ENCODE data around the gene C5AR2.
"Not testable (repeated sequence)": the region's sequence is repeated elsewhere in the genome, so short reads cannot be mapped to it uniquely, and the experiment has no call there.

The C5AR2 gene

DNA sequence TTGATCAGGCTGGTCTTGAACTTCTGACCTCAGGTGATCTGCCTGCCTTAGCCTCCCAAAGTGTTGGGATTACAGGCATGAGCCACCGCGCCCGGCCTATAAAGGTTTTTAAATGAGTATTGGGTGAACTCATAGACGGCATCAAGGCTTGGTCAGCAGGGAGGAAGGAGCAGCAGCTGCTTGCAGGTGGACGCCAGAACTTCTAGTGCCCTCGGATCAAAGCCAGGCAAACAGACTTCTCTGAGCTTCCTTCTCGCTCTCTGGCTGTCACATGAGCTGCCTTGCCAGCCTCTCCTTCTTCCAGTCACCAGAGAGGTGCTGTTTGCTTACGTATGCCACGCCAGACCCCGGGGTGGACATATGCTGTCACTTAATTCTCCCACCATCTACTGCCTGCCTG is 33.5 kb downstream of the C5AR2 start:
- not testable (repeated sequence) for DNase-seq

DNA sequence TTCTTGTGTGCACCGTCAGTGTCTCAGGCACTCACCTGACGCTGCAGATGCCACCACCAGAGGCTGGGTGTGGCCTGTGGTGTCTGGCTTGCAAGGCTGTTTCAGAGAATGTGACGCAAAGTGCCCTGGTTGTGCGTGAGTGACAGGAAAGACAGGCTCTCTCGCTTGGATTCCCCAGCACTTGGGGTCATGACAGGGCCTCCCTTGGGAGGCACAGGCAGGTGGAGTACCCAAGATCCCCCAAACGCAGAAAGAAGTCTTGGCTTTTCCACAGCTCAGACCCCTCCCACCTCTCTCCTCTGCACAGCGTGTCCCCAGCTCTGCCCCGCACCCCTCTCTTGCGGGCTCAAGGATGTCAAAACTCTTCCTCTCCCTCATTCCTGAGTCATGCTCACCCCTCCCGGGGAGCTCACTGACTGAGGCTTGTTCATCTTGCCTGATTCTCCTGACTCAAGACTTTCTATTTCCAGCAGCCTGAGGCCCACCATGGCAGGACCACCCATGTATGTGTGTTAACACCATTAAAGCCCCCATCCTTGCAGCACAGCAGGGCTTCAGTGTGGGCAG is 38.2 kb downstream of the C5AR2 start:
- no peak for DNase-seq

DNA sequence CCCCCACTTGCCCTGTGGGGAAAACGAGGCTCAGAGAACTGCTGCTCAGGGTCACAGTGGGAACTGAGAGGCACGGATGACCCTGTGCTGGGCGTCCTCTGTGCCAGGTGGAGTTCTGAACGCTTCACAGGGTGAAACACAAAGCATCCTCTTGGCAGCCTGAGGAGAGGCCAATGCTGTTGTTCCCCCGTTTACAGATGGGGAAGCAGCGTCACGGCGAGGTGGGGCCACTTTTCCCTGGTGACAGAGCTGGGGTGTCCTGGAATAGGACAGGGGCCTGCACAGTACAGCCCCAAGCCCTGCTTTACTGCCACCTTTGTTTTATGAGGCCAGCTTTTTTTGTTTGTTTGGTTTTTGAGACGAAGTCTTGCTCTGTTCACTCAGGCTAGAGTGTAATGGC is 39.3 kb downstream of the C5AR2 start:
- no peak for DNase-seq

DNA sequence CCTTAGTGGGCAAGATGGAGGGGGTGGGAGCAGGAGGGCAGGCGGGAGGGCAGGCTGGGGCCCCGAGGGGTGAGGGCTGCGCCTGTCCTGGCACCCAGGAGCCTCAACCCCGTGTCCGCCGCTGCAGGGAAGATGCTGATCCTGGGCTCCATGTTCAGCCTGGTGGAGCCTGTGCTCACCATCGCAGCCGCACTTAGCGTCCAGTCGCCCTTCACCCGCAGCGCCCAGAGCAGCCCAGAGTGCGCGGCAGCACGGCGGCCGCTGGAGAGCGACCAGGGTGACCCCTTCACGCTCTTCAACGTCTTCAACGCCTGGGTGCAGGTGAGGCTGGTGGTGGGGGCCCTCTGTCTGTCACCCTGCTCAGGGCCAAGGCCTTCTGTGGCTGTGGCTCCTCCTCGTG is 40.6 kb downstream of the C5AR2 start:
- no peak for DNase-seq

DNA sequence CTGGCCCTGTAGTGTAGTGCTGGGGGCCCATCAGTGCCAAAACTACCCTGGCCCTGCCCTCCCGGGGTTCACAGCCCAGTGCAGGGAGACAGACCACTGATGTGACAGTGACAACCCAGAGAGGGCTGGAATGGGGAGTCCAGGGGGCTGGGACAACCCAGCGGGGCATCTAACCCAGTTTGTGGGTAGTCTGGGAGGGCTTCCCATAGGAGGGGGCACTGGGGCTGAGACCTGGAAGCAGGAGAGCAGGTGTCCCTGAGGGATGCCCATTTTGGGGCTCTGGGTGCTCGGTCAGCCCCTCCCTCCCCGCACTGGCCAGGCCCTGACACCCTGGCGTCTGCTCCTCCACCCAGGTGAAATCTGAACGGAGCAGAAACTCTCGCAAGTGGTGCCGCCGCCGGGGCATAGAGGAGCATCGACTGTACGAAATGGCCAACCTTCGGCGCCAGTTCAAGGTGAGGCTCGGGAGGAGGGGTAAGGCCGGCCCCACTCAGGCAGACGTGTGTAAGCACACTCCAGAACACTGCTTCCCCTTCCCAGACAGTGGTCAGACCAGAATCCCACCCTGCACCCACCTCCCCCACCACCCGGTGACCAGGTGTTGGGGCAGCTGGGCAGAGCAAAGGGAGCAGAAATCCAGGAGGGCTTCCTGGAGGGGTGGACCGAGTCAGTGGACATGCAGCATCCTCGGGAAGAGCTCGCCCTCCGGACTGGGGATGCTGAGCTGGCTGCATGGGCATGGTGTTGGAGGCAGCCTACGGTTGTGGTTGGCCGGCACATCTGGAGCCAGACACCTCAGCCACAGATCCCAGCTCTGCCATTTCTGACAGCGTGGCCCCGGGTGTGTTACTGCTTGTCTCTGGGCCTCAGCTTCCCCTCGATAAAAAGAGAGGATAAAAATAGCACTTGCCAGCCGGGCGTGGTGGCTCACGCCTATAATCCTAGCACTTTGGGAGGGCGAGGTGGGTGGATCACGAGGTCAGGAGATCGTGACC is 41.6 kb downstream of the C5AR2 start:
- DNase-seq: no peak

DNA sequence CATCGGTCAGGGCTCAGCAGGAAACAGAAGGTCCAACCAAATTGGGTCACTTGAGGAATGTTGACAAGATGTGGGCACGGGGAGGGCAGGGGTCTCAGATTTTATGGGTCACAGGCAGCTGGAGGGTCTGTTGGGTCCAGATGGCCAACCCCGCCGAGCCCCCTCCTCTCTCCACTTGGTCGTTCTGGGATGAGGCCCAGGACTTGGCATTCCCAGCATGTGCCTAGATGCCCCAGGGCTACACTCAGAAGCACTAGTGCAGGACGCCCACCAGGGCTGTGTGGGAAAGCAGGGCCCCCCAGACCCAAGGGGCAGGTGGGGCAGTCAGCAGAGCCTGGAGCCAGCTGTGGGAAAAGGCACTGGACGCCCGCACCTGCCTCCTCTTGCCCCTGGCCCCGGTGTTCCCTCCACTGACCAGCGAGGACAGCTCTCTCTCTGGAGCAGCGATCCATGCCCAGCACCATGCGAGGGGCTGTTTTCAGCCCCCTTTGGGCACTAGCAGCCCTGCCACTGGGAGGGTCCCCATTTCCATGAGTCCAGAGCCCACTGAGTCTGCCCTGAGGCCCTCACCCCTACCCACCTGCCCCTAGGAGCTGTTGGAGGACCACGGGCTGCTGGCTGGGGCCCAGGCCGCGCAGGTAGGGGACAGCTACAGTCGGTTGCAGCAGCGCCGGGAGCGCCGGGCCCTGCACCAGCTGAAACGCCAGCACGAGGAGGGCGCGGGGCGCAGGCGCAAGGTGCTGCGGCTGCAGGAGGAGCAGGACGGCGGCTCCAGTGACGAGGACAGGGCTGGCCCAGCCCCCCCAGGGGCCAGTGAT is 43.1 kb downstream of the C5AR2 start:
- DNase-seq: no peak

DNA sequence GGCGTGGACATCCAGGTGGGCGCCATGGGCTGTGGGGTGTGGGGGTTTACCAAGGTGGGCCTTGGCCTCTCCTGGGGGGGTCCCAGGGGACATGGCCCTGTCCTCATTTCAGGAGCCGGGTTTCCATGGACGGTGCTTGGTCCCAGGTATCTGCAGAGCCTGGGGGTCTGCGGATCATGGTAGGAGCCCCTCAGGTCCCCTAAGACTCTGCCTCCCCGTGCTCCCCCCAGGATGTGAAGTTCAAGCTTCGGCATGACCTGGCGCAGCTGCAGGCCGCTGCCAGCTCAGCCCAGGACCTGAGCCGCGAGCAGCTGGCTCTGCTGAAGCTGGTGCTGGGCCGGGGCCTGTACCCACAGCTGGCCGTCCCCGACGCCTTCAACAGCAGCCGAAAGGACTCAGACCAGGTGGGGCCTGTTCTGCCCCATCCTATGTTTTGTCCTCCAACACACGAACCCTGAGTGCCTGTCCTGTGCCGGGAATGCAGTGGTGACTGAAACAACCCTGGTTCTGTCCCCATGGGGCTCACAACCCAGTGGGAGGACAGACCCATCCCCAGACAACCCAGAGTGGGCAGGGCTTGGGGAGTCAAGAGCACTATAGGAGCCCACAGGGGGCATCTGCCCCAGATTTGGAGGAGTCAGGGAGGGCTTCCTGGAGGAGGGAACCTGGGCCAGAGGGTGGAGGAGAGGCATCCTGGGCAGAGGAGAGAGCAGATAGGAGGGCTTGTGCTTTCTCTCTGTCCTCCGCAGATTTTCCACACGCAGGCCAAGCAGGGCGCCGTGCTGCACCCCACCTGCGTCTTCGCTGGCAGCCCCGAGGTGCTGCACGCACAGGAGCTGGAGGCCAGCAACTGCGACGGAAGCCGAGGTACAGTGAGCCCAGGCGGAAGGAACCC is 44.0 kb downstream of the C5AR2 start:
- no peak for DNase-seq

DNA sequence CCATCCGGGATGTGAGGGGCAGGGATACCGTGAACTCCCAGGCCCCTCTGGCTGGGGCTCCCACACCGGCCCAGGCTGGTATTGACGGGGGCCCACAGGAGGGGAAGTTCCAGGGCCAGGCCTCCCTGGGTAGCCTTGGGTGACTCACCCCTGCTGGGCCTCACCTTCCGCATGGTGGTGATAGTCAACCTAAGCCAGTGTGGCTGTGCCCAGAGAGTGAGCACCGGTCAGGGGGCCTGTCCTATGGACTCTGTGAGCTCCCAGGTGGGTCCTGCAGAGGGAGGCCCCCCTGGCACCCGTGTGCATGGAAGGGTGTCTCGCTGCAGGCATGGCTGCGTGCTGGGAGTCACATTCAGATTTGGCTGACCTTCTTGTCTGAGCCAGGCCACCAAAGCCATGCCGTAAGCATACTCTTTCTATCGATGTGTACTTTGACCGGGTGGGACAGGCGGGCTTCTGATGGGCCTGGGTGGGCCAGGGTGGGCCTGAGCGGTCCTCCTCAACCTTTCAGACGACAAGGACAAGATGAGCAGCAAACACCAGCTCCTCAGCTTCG is 44.7 kb downstream of the C5AR2 start:
- no peak for DNase-seq

DNA sequence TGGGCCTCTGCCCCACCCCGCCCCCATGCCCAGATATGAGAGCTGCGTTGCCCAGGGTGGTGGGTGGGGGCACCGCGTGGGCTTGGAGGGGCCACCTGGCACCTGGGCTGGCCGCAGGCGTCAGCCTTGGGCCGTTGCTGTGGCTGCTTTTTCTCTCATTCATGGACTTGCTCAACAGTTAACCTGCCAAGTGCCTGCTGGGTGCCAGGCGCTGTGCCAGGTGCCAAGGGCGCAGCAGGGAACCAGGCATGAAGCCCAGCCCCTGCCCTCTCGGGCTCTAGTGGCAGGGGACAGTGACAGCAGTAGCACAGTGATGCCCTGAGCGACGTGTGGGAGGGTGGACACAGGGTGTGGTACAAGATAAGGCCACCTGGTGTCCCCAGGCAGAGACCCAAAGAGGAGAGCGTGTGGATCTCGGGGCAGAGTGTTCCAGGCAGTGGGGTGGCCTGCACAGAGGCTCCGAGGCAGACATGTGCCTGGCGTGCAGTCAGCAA is 45.3 kb downstream of the C5AR2 start:
- no peak for DNase-seq

DNA sequence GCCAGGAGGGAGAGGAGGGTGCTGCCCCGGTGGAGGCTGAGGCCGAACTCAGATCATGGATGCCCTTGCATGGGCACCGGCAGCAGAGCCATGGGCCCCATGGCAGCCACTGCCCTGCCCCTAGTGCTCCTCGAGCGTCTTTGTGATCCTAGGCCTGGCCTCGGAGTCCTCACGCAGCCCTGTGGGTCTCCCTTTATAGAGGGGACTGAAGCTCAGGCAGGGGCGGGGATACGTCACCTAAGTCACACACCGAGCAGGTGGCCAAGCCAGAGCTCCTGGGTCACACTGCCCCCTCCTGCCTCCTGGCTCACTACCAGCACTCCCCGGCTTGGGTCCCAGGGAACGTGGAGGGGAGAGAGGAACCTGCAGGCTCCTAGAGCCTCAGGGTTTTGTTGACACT is 45.8 kb downstream of the C5AR2 start:
- DNase-seq: no peak

DNA sequence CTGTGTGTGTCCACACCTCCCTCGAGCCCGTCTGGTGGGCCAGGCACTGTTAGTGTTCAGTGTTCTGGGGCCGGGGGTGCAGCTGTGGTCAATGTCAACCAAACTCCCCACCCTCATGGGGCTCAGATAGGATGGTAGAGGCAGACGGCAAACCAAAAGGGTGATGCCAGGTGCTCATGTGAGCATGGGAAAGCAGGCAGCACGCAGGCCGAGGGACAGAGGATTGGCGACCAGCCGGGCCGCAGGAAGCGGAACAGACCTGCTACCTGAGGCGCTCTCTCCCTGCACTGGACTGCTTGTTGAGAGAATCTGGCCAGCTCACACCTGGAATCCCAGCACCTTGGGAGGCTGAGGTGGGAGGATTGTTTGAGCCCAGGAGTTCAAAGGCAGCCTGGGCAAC is 46.3 kb downstream of the C5AR2 start:
- no peak for DNase-seq

DNA sequence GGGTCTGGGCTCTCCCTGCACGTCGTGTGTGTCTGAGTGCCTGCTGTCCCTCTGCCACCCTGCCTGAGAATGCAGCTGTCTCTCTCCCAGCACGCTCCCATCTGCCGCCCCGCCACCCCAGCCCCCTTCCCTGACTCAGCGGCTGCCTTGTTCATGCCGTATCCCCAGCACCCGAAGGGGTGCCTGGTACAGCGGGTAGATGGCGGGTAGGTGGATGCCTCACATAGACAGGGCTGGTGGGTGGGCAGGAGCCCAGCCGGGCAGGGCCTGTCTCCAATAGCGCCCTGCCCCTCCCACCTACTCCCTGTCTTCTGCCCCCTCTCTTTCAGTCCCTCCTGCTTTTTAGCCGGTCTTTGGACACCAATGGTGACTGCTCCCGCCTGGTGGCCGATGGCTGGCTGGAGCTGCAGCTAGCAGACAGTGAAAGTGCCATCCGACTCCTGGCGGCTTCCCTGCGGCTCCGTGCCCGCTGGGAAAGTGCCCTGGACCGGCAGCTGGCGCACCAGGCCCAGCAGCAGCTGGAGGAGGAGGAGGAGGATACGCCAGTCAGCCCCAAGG is 47.5 kb downstream of the C5AR2 start:
- DNase-seq: no peak

DNA sequence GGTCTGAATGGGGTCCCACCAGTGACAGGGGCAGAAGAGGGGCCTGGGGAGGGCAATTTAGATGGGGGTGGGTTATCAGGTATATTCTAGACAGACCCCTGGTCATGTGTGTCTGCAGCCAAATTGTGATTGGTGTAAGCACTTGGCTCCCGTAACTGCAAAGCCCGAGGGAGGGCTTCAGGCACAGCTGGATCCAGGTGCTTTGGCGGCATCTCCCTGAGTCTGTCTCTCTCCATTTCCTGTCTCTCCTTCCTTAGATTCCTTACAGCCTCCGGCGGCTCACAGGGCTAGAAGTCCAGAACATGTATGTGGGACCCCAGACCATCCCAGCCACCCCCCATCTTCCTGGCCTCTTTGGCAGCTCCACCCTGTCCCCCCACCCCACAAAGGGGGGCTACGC is 48.6 kb downstream of the C5AR2 start:
- no peak for DNase-seq

DNA sequence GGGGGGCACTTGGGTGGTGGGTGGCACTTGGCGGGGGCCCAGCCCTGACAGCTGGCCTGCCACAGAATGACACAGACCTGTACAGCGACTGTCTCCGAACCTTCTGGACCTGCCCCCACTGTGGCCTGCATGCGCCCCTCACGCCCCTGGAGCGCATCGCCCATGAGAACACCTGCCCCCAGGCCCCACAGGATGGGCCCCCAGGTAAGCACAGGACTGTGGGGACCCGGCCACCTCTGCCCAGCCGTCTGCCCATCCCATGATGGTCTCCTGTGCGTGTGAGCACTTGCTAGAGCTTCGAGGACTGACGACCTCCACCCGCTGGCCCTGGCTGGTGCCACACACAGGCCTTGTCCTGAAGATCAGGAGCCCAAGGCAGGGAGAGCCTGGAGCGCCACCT is 49.1 kb downstream of the C5AR2 start:
- DNase-seq: no peak

DNA sequence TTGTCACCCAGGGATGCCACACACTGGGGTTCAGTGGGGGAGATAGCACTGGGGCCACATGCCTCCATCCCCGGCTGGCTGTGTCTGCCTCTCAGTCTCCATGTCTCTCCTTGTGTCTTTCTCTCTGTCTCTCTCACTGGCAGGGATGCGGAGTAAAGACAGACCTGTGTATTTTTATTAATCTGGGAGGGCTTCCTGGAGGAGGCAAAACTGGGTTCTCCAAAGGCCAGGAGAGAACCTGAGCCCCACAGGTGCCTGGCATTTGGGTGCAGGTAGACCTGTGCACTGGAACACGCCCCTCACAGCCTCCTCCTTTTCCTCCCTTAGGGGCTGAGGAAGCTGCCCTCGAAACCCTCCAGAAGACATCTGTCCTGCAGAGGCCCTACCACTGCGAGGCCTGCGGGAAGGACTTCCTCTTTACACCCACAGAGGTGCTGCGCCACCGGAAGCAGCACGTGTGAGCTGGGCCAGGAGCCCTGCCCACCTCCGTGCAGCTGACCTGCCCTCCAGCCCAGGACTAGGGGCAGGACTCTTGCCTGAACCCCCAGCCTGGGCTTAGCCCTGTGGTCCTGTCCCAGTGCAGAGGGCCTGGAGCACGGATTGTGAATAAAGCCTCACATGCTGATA is 49.8 kb downstream of the C5AR2 start:
- DNase-seq: no peak

DNA sequence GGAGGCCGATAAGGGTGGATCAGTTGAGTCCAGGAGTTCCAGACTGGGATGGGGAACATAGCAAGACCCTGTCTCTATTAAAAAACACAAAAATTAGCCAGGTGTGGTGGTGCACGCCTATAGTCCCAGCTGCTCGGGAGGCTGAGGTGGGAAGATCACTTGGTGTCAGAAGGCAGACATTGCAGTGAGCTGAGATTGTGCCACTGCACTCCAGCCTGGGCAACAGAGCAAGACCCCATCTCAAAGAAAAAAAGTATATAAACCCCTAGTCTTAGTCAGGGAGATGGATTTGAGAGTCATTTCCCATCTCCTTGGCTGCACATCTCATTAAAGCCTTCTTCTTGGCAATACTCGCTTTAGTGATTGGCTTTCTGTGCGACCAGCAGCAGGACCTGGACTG is 51.9 kb downstream of the C5AR2 start:
- not testable (repeated sequence) for DNase-seq

DNA sequence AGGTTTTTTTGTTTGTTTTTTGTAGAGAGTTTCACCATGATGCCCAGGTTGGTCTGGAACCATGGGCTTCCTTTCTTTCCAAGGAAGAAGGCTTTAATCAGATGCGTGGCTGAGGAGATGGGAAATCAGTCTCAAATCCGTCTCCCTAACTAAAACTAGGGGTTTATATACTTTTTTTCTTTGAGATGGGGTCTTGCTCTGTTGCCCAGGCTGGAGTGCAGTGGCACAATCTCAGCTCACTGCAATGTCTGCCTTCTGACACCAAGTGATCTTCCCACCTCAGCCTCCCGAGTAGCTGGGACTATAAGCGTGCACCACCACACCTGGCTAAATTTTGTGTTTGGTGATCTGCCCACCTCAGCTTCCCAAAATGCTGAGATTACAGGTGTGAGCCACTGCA is 52.6 kb downstream of the C5AR2 start:
- not testable (repeated sequence) for DNase-seq

DNA sequence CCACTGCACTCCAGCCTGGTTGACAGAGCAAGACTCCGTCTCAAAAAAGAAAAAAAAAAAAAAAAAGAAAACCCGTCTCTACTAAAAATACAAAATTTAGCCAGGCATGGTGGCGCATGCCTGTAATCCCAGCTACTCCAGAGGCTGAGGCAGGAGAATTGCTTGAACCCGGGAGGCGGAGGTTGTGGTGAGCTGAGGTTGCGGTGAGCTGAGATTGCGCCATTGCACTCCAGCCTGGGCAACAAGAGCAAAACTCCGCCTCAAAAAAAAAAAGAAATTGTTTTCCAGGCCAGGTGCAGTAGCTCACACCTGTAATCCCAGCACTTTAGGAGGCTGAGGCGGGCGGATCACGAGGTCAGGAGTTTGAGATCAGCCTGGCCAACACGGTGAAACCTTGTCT is 54.6 kb downstream of the C5AR2 start:
- DNase-seq: not testable (repeated sequence)

DNA sequence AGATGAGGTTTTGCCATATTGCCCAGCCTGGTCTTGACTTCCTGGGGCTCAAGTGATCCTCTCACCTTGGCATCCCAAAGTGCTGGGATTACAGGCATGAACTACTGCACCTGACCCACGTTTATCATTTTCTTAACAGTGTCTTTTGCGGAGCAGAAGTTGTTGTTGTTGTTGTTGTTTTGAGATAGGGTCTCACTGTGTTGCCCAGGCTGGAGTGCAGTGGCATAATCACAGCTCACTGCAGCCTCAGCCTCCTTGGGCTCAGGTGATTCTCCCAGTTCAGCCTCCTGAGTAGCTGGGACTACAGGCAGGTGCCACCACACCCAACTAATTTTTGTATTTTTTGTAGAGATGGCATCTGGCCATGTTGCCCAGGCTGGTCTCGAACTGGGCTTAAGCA is 55.6 kb downstream of the C5AR2 start:
- not testable (repeated sequence) for DNase-seq

DNA sequence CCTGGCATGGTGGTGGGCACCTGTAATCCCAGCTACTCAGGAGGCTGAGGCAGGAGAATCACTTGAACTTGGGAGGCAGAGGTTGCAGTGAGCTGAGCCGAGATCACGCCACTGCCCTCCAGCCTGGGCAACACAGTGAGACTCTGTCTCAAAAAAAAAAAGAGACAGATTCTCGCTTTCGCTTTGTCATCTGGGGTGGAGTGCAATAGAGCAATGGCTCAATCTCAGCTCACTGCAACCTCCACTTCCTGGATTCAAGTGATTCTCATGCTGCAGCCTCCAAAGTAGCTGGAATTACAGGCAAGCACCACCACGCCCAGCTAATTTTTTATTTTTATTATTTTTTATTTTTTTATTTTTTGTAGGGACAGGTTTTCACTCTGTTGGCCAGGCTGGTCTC is 56.7 kb downstream of the C5AR2 start:
- not testable (repeated sequence) for DNase-seq

DNA sequence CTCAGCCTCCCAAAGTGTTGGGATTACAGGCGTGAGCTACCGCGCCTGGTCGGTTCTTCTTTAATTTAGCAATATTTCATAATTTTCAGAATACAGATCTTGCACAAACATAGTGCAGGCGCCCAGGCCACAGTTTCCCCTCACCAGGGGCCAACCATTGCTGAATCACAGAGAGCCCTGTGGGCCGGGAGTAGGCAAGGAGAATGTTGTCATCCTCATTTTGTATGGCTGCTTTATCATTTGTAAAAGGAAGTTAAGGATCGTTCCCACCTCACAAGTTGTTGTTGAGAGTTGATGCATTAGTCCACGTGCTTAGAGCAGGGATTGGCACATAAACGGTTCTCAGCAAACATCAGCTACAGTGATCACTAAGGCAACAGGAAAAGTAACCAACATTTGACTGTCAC is 57.2 kb downstream of the C5AR2 start:
- no peak for DNase-seq

Data from activated T-cell treated with anti-CD3 and anti-CD28 coated beads, Interleukin-2, amount 50 U/mL, for 1 hour (primary cell).